ENCODE data around the gene RNF213. TPM values are rescaled to one million over a fixed set of nuclear protein-coding genes. Genes with fewer than 3 reads are reported as not detected.

Gene RNF213
- total and polyA plus RNA-seq, 10 donors = 36.7 to 481 (median 337) TPM

DNA sequence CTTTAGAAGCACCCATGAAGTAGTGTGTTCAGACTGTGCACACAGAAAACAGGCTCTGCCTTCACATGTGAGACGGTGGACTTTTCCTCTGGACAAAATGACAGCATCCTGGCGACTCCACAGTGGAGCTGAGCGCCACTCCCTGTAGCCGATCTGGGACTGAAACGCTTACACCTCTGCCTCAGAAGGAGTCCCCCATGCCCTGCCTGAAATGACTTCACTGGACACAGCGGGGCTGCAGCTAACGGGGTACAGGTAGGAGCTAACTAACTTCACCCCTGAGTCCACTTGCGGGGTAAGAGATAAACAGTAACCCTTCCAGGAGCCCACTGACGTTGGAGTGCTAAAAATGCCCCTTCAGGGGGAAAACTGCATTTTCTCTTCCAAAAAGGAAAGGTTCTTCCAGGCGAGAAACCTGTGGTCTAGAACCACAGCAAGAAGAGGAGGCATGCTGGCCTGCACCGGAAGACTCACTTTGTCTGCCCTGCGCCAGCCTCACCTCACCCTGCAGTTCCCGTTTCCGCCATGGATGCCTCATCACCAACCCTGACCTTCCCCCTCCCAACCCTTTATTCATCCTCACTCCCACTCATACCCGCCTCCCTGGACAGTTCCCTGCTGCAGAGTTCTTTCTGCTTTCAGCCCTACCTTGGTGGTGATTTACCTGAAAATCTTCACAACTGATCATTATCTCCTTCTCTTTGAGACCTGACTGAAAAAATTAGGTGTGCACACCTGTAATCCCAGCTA lies 134.9 kb downstream of the RNF213 start:
- WGBS, 5 donors = 63 to 80% (median 75%) methylated on average over 14 to 15 of the region's 15 CpGs
- Histone ChIP-seq H3K4me3 (no peak overlapping the region), H3K27ac (peak overlapping the region in 5 of 8 donors; percentile 3 to 60 (median 11)), H3K9me3 (no peaks in the 10 kb centered on the region), H3K4me1 (peaks cover 0 to 25% (median 18%) of the 10 kb centered on the region in 6 donors), H3K27me3 (replicated peaks in 1 of 7) (no peaks in the 10 kb centered on the region), H3K36me3 (peaks cover 3 to 57% (median 53%) of the 10 kb centered on the region in 6 donors)
- intact Hi-C loops (cut with DNase I; ENCODE audit: low total_unique reads) = no loop called here
- DNase-seq = no peak
- TF ChIP-seq POLR2AphosphoS5 (IDR thresholded peaks at IDR 0.05) (peak in 2 of 3 donors; percentile 52 to 76), CTCF (IDR thresholded peaks at IDR 0.05 in 8 of 11, conservative IDR thresholded peaks at IDR 0.05 in 3 of 11) (peak in 2 of 11 experiments; percentile 16 to 23), POLR2A (IDR thresholded peaks at IDR 0.05) (no peak)

DNA sequence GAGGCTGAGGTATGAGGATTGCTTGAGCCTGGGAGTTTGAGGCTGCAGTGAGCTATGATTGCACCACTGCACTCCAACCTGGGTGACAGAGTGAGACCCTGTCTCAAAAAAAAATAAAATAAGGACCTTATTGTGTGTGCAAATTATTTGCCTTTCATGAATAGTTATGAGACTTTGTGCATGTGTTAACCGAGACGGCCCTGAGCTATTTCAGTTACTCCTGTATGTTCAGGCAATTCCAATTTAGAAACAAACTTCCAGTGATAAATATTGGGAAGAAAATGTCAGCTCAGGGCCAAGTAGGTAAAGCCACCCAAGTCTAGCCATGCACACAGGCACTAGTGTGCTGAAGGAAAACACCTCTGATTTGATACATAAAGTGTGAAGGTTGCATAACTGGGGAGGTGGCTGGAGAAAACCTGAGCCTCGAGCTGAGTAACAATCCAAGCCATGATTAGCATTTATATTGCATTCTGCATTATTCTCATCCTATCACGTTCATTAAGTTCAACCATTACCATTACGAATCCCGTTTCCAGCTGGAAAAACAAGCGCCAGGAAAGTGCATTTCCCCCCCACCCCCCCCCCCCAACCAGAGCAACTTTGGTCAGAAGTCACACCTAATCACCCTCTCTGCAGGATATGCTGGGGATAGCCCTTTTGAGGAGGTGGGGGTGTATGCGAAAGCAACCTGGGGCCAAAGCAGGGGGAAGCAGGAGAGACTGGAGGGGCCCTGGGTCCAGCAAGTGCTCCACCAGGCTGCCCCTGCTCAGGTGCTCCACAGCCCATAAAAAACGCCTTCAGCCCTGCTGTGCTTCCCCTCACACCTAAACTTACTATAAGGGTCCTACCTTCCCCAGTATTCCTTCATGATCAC lies 135.7 kb downstream of the RNF213 start:
- Histone ChIP-seq H3K9me3 (no peaks in the 10 kb centered on the region), H3K4me1 (peaks cover 0 to 25% (median 18%) of the 10 kb centered on the region in 6 donors), H3K4me3 (no peak overlapping the region), H3K27me3 (replicated peaks in 1 of 7) (no peaks in the 10 kb centered on the region), H3K36me3 (peaks cover 3 to 49% (median 45%) of the 10 kb centered on the region in 6 donors), H3K27ac (peak overlapping the region in 3 of 8 donors; percentile 3 to 36 (median 34))
- 73 to 83% (median 74%) methylated on average over 9 of the region's 9 CpGs for WGBS, 5 donors
- DNase-seq = no peak
- TF ChIP-seq POLR2A (IDR thresholded peaks at IDR 0.05) = no peak
- peak in 1 of 3 donors; percentile 20 for TF ChIP-seq POLR2AphosphoS5 (IDR thresholded peaks at IDR 0.05)
- no peak for TF ChIP-seq CTCF (IDR thresholded peaks at IDR 0.05 in 8 of 11, conservative IDR thresholded peaks at IDR 0.05 in 3 of 11)
- intact Hi-C loops (cut with DNase I; ENCODE audit: low total_unique reads) = no loop called here

GRCh38 chr17:80397034-80397387 lies 136.4 kb downstream of the RNF213 start:
- Histone ChIP-seq H3K4me3 (no peak overlapping the region), H3K36me3 (peaks cover 3 to 43% (median 39%) of the 10 kb centered on the region in 6 donors), H3K9me3 (no peaks in the 10 kb centered on the region), H3K27ac (peak overlapping the region in 1 of 8 donors; percentile 34), H3K27me3 (replicated peaks in 1 of 7) (no peaks in the 10 kb centered on the region), H3K4me1 (peaks cover 0 to 25% (median 18%) of the 10 kb centered on the region in 6 donors)
- TF ChIP-seq POLR2AphosphoS5 (IDR thresholded peaks at IDR 0.05) (peak in 1 of 3 donors; percentile 21), CTCF (IDR thresholded peaks at IDR 0.05 in 8 of 11, conservative IDR thresholded peaks at IDR 0.05 in 3 of 11) (no peak), POLR2A (IDR thresholded peaks at IDR 0.05) (no peak)
- intact Hi-C loops (cut with DNase I; ENCODE audit: low total_unique reads) = no loop called here
- WGBS, 5 donors = 65 to 80% (median 79%) methylated on average over 6 of the region's 6 CpGs
- DNase-seq = no peak
